Measurements from ENCODE around the gene LRFN3.
"Not testable (repeated sequence)": the region's sequence is repeated elsewhere in the genome, so short reads cannot be mapped to it uniquely, and the experiment has no call there.

The LRFN3 gene

GRCh38 chr19:35946203-35946602, 10.0 kb downstream of the LRFN3 start:
- DNase-seq (ENCODE audit: low spot score): no peak
- Histone ChIP-seq H3K36me3 (ENCODE audit: low read depth) (no peaks in the 10 kb centered on the region), H3K27me3 (ENCODE audit: insufficient read depth, poor library complexity, severe bottlenecking) (no peaks in the 10 kb centered on the region), H3K9me3 (ENCODE audit: severe bottlenecking) (no peaks in the 10 kb centered on the region), H3K27ac (ENCODE audit: poor library complexity, severe bottlenecking) (no peak overlapping the region), H3K4me1 (ENCODE audit: insufficient read depth, poor library complexity, severe bottlenecking) (no peaks in the 10 kb centered on the region), H3K4me3 (ENCODE audit: severe bottlenecking) (no peak overlapping the region)
- no peak for TF ChIP-seq CTCF (IDR thresholded peaks at IDR 0.05; ENCODE audit: poor library complexity, severe bottlenecking)
- no peak for ATAC-seq (ENCODE audit: low read depth)

- Histone ChIP-seq H3K27me3 (ENCODE audit: insufficient read depth, poor library complexity, severe bottlenecking) (no peaks in the 10 kb centered on the region), H3K4me3 (ENCODE audit: severe bottlenecking) (no peak overlapping the region), H3K9me3 (ENCODE audit: severe bottlenecking) (no peaks in the 10 kb centered on the region), H3K27ac (ENCODE audit: poor library complexity, severe bottlenecking) (no peak overlapping the region), H3K36me3 (ENCODE audit: low read depth) (no peaks in the 10 kb centered on the region), H3K4me1 (ENCODE audit: insufficient read depth, poor library complexity, severe bottlenecking) (no peaks in the 10 kb centered on the region)
- DNase-seq (ENCODE audit: low spot score): no peak
- ATAC-seq (ENCODE audit: low read depth): 0 out of 3 replicates have a peak, but pooled peaks have one; percentile 26
- TF ChIP-seq CTCF (IDR thresholded peaks at IDR 0.05; ENCODE audit: poor library complexity, severe bottlenecking): no peak
These were observed 13.0 kb downstream of the LRFN3 start for GRCh38 chr19:35949131-35949530.

- no peak for TF ChIP-seq CTCF (IDR thresholded peaks at IDR 0.05; ENCODE audit: poor library complexity, severe bottlenecking)
- ATAC-seq (ENCODE audit: low read depth) (no peak), DNase-seq (ENCODE audit: low spot score) (no peak)
- Histone ChIP-seq H3K9me3 (ENCODE audit: severe bottlenecking) (no peaks in the 10 kb centered on the region), H3K36me3 (ENCODE audit: low read depth) (no peaks in the 10 kb centered on the region), H3K4me3 (ENCODE audit: severe bottlenecking) (no peak overlapping the region), H3K4me1 (ENCODE audit: insufficient read depth, poor library complexity, severe bottlenecking) (no peaks in the 10 kb centered on the region), H3K27ac (ENCODE audit: poor library complexity, severe bottlenecking) (no peak overlapping the region), H3K27me3 (ENCODE audit: insufficient read depth, poor library complexity, severe bottlenecking) (peaks cover 35% of the 10 kb centered on the region)
These were observed 19.9 kb downstream of the LRFN3 start for GRCh38 chr19:35955881-35956634.

GRCh38 chr19:35957411-35957810, 21.2 kb downstream of the LRFN3 start:
- not testable (repeated sequence) for H3K4me3 ChIP-seq (ENCODE audit: severe bottlenecking); H3K27ac ChIP-seq (ENCODE audit: poor library complexity, severe bottlenecking); H3K4me1 ChIP-seq (ENCODE audit: insufficient read depth, poor library complexity, severe bottlenecking); ATAC-seq (ENCODE audit: low read depth); H3K36me3 ChIP-seq (ENCODE audit: low read depth); DNase-seq (ENCODE audit: low spot score); H3K9me3 ChIP-seq (ENCODE audit: severe bottlenecking)
- H3K27me3 ChIP-seq (ENCODE audit: insufficient read depth, poor library complexity, severe bottlenecking): peaks cover 35% of the 10 kb centered on the region

GRCh38 chr19:35958660-35959039, 22.5 kb downstream of the LRFN3 start:
- no peaks in the 10 kb centered on the region for H3K4me1 ChIP-seq (ENCODE audit: insufficient read depth, poor library complexity, severe bottlenecking)
- no peak overlapping the region for H3K4me3 ChIP-seq (ENCODE audit: severe bottlenecking)
- no peaks in the 10 kb centered on the region for H3K9me3 ChIP-seq (ENCODE audit: severe bottlenecking)
- TF ChIP-seq CTCF (IDR thresholded peaks at IDR 0.05; ENCODE audit: poor library complexity, severe bottlenecking): no peak
- no peak overlapping the region for H3K27ac ChIP-seq (ENCODE audit: poor library complexity, severe bottlenecking)
- DNase-seq (ENCODE audit: low spot score): no peak
- H3K27me3 ChIP-seq (ENCODE audit: insufficient read depth, poor library complexity, severe bottlenecking): peaks cover 35% of the 10 kb centered on the region
- ATAC-seq (ENCODE audit: low read depth): no peak
- H3K36me3 ChIP-seq (ENCODE audit: low read depth): no peaks in the 10 kb centered on the region
